T-helper 2 cell treated with Interferon-gamma antibody and Interleukin-4, amounts not matched to agents 5 μg/mL and 100 μg/mL, for 36 hours (primary cell): ENCODE data around the gene SPACA6.

Source experiments
- DNase-seq: peaks from one replicate; pipeline ENCODE4 v3.0.0; 2021; ENCODE audit warnings: low spot score
- H3K27ac Mint-ChIP-seq: one replicate; pipeline ENCODE4 v1.8.0; 2021; ENCODE audit warnings: mild to moderate bottlenecking, mixed read lengths
- H3K27me3 Mint-ChIP-seq: one replicate; pipeline ENCODE4 v1.8.0; 2021; ENCODE audit warnings: low read depth, mixed read lengths
- H3K36me3 Mint-ChIP-seq: one replicate; pipeline ENCODE4 v1.8.0; 2021; ENCODE audit warnings: low read depth, mixed read lengths
- H3K4me1 Mint-ChIP-seq: one replicate; pipeline ENCODE4 v1.8.0; 2021; ENCODE audit warnings: low read depth, mixed read lengths
- H3K4me3 Mint-ChIP-seq: one replicate; pipeline ENCODE4 v1.8.0; 2022; ENCODE audit warnings: mild to moderate bottlenecking, moderate library complexity, mixed read lengths
- H3K9me3 Mint-ChIP-seq: one replicate; pipeline ENCODE4 v1.8.0; 2021; ENCODE audit warnings: mixed read lengths

Gene SPACA6

GRCh38 chr19:51703575-51704515 is 10.7 kb downstream of the SPACA6 start:
- Mint-ChIP-seq H3K4me1 (peaks cover 15% of the 10 kb centered on the region), H3K36me3 (peaks cover 20% of the 10 kb centered on the region), H3K27ac (peak overlapping the region; percentile 89), H3K9me3 (no peaks in the 10 kb centered on the region), H3K27me3 (peaks cover 2% of the 10 kb centered on the region), H3K4me3 (peak overlapping the region; percentile 89)
- peak; percentile 97 for DNase-seq

GRCh38 chr19:51704626-51705025 is 11.5 kb downstream of the SPACA6 start:
- Mint-ChIP-seq H3K27ac (peak overlapping the region; percentile 89), H3K9me3 (no peaks in the 10 kb centered on the region), H3K36me3 (peaks cover 20% of the 10 kb centered on the region), H3K4me3 (peak overlapping the region; percentile 89), H3K27me3 (peaks cover 2% of the 10 kb centered on the region), H3K4me1 (peaks cover 15% of the 10 kb centered on the region)
- no peak for DNase-seq

GRCh38 chr19:51706296-51706695 is 13.2 kb downstream of the SPACA6 start:
- H3K4me1 Mint-ChIP-seq = peaks cover 15% of the 10 kb centered on the region

GRCh38 chr19:51706885-51707284 is 13.8 kb downstream of the SPACA6 start:
- H3K27ac Mint-ChIP-seq = no peak overlapping the region

More at GRCh38 chr19:51706296-51706695, 13.2 kb downstream of the SPACA6 start:
- Mint-ChIP-seq H3K27me3 (peaks cover 10% of the 10 kb centered on the region), H3K4me3 (peak overlapping the region; percentile 44), H3K27ac (peak overlapping the region; percentile 51), H3K9me3 (no peaks in the 10 kb centered on the region), H3K36me3 (peaks cover 20% of the 10 kb centered on the region)
- DNase-seq = no peak

GRCh38 chr19:51708811-51709210 is 15.7 kb downstream of the SPACA6 start:
- DNase-seq = no peak
- Mint-ChIP-seq H3K4me3 (no peak overlapping the region), H3K36me3 (peaks cover 18% of the 10 kb centered on the region), H3K4me1 (peaks cover 6% of the 10 kb centered on the region), H3K27ac (no peak overlapping the region), H3K27me3 (peaks cover 7% of the 10 kb centered on the region), H3K9me3 (no peaks in the 10 kb centered on the region)

More at GRCh38 chr19:51706885-51707284, 13.8 kb downstream of the SPACA6 start:
- Mint-ChIP-seq H3K9me3 (no peaks in the 10 kb centered on the region), H3K27me3 (peaks cover 10% of the 10 kb centered on the region), H3K4me3 (no peak overlapping the region), H3K36me3 (peaks cover 18% of the 10 kb centered on the region), H3K4me1 (peaks cover 15% of the 10 kb centered on the region)
- DNase-seq = no peak

GRCh38 chr19:51709575-51709974 is 16.4 kb downstream of the SPACA6 start:
- peaks cover 7% of the 10 kb centered on the region for H3K27me3 Mint-ChIP-seq
- DNase-seq = no peak
- H3K36me3 Mint-ChIP-seq = peaks cover 16% of the 10 kb centered on the region
- H3K9me3 Mint-ChIP-seq = no peaks in the 10 kb centered on the region
- H3K4me3 Mint-ChIP-seq = no peak overlapping the region
- peaks cover 6% of the 10 kb centered on the region for H3K4me1 Mint-ChIP-seq
- H3K27ac Mint-ChIP-seq = no peak overlapping the region

- no peak for DNase-seq
- peaks cover 7% of the 10 kb centered on the region for H3K27me3 Mint-ChIP-seq
- no peaks in the 10 kb centered on the region for H3K9me3 Mint-ChIP-seq
- H3K4me1 Mint-ChIP-seq = peaks cover 3% of the 10 kb centered on the region
- no peak overlapping the region for H3K4me3 Mint-ChIP-seq
- H3K36me3 Mint-ChIP-seq = peaks cover 12% of the 10 kb centered on the region
- no peak overlapping the region for H3K27ac Mint-ChIP-seq
Measured at GRCh38 chr19:51710163-51710562, 17.0 kb downstream of the SPACA6 start.

GRCh38 chr19:51711702-51712101 is 18.6 kb downstream of the SPACA6 start:
- no peaks in the 10 kb centered on the region for H3K9me3 Mint-ChIP-seq
- DNase-seq = no peak
- H3K36me3 Mint-ChIP-seq = peaks cover 2% of the 10 kb centered on the region
- H3K4me1 Mint-ChIP-seq = no peaks in the 10 kb centered on the region
- no peak overlapping the region for H3K4me3 Mint-ChIP-seq
- peaks cover 10% of the 10 kb centered on the region for H3K27me3 Mint-ChIP-seq
- H3K27ac Mint-ChIP-seq = no peak overlapping the region

GRCh38 chr19:51712461-51713081 is 19.4 kb downstream of the SPACA6 start:
- Mint-ChIP-seq H3K36me3 (peaks cover under 1% of the 10 kb centered on the region), H3K27me3 (peaks cover 10% of the 10 kb centered on the region), H3K9me3 (no peaks in the 10 kb centered on the region), H3K4me3 (no peak overlapping the region), H3K4me1 (no peaks in the 10 kb centered on the region), H3K27ac (no peak overlapping the region)
- no peak for DNase-seq

- H3K4me3 Mint-ChIP-seq = no peak overlapping the region
- no peaks in the 10 kb centered on the region for H3K9me3 Mint-ChIP-seq
- DNase-seq = no peak
- no peaks in the 10 kb centered on the region for H3K36me3 Mint-ChIP-seq
- no peak overlapping the region for H3K27ac Mint-ChIP-seq
- peaks cover 16% of the 10 kb centered on the region for H3K27me3 Mint-ChIP-seq
- no peaks in the 10 kb centered on the region for H3K4me1 Mint-ChIP-seq
Measured at GRCh38 chr19:51713319-51714285, 20.5 kb downstream of the SPACA6 start.

- no peak overlapping the region for H3K4me3 Mint-ChIP-seq
- H3K4me1 Mint-ChIP-seq = no peaks in the 10 kb centered on the region
- H3K27ac Mint-ChIP-seq = no peak overlapping the region
- H3K27me3 Mint-ChIP-seq = peaks cover 21% of the 10 kb centered on the region
- DNase-seq = no peak
- no peaks in the 10 kb centered on the region for H3K36me3 Mint-ChIP-seq
- no peaks in the 10 kb centered on the region for H3K9me3 Mint-ChIP-seq
Measured at GRCh38 chr19:51714848-51715247, 21.7 kb downstream of the SPACA6 start.

- Mint-ChIP-seq H3K9me3 (no peaks in the 10 kb centered on the region), H3K4me3 (no peak overlapping the region), H3K27me3 (peaks cover 25% of the 10 kb centered on the region), H3K27ac (no peak overlapping the region), H3K4me1 (no peaks in the 10 kb centered on the region), H3K36me3 (no peaks in the 10 kb centered on the region)
- no peak for DNase-seq
Measured at GRCh38 chr19:51715850-51716249, 22.7 kb downstream of the SPACA6 start.

GRCh38 chr19:51716925-51717324 is 23.8 kb downstream of the SPACA6 start:
- H3K36me3 Mint-ChIP-seq = no peaks in the 10 kb centered on the region
- H3K27ac Mint-ChIP-seq = no peak overlapping the region
- DNase-seq = no peak
- peaks cover 27% of the 10 kb centered on the region for H3K27me3 Mint-ChIP-seq
- H3K9me3 Mint-ChIP-seq = no peaks in the 10 kb centered on the region
- no peak overlapping the region for H3K4me3 Mint-ChIP-seq
- no peaks in the 10 kb centered on the region for H3K4me1 Mint-ChIP-seq
